Brain microvascular endothelial cell (primary cell): ENCODE measurements around the gene EMP1.

Experiments
- DNase-seq: peaks from one replicate; pipeline ENCODE4 v3.0.0-alpha.2; 2020
- H3K27ac ChIP-seq: fragments of 250-450 bp; sonication (Bioruptor Pico); 2 replicates; pipeline ENCODE4 v1.5.1; 2020; ENCODE audit warnings: mild to moderate bottlenecking, moderate library complexity
- H3K27me3 ChIP-seq: fragments of 250-450 bp; sonication (Bioruptor Pico); replicated peaks from 2 replicates; pipeline ENCODE4 v1.5.1; 2020; ENCODE audit warnings: mild to moderate bottlenecking
- H3K36me3 ChIP-seq: fragments of 250-450 bp; sonication (Bioruptor Pico); replicated peaks from 2 replicates; pipeline ENCODE4 v1.5.1; 2020; ENCODE audit warnings: mild to moderate bottlenecking
- H3K4me3 ChIP-seq: 2 replicates; pipeline ENCODE4 v1.5.1; 2011; ENCODE audit warnings: low read depth, mild to moderate bottlenecking, control low read depth, low read length, moderate library complexity
- in situ Hi-C: cut with HindIII; loops from 2 replicates; pipeline ENCODE4 v1.10.0; 2017; ENCODE audit warnings: low sequenced_read_pairs, low pct_ligation_motif_present
- TF ChIP-seq, protein P1 (sequence below): IDR thresholded peaks from 2 replicates; pipeline ENCODE4 v1.5.1; 2011; ENCODE audit warnings: low read depth, mild to moderate bottlenecking, moderate library complexity, low read length, control low read depth, inconsistent platforms; ENCODE audit errors: missing control alignments

Gene EMP1

DNA sequence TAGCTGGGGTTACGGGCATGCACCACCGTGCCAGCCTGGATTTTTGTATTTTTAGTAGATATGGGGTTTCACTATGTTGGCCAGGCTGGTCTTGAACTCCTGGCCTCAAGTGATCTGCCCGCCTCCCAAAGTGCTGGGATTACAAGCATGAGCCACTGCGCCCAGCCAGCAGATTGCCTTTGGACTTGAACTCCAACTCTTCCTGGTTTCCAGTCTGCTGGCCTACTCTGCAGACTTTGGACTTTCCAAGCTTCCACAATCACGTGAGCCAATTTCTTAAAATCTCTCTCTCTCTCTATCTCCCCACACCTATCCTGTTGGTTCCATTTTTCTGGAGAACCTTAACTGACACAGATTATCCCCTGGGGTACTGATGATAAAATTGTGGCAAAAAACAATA is 55.0 kb downstream of the EMP1 start:
- Histone ChIP-seq H3K27me3 (no peaks in the 10 kb centered on the region), H3K4me3 (no peak overlapping the region), H3K27ac (no peak overlapping the region), H3K36me3 (no peaks in the 10 kb centered on the region)
- no peak for DNase-seq
- in situ Hi-C loops, result no loop called here
- TF ChIP-seq, protein P1, sequence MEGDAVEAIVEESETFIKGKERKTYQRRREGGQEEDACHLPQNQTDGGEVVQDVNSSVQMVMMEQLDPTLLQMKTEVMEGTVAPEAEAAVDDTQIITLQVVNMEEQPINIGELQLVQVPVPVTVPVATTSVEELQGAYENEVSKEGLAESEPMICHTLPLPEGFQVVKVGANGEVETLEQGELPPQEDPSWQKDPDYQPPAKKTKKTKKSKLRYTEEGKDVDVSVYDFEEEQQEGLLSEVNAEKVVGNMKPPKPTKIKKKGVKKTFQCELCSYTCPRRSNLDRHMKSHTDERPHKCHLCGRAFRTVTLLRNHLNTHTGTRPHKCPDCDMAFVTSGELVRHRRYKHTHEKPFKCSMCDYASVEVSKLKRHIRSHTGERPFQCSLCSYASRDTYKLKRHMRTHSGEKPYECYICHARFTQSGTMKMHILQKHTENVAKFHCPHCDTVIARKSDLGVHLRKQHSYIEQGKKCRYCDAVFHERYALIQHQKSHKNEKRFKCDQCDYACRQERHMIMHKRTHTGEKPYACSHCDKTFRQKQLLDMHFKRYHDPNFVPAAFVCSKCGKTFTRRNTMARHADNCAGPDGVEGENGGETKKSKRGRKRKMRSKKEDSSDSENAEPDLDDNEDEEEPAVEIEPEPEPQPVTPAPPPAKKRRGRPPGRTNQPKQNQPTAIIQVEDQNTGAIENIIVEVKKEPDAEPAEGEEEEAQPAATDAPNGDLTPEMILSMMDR, result no peak

DNA sequence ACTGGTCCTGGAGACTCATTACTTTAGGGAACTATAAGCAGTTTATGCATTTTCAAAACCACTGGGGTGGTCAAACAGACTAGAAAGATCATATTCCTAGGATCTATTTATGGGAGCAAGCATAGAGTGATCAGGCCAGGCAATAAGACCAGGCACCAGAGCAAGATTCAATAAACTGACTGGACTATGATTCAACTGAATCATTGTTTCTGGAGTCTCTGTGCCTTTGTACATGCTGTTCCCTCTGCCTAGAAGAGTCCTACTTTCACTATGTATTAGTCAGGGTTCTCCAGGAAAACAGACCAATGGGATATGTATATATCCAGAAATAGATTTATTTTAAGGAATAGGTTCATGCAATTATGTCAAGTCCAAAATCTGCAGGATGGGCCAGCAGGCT is 55.5 kb downstream of the EMP1 start:
- in situ Hi-C loops, result no loop called here
- TF ChIP-seq, protein P1, result no peak
- no peak overlapping the region for H3K27ac ChIP-seq

DNA sequence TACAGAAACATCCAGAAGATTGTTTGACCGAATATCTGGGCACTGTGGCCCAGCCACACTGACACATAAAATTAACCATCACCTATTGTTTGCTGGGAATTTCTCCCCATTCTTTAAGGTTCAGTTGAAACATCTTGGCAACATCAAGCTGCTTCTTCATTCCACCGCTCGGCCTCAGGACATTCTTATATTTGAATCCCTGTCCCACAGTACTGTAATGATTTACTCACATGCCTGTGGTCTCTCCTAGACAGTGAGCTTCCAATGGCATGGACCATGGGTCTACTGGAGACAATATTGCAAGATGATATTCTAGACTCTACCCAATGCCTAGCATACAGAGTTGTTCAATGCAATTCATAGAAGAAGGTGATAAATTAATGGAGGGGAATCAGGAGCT is 56.1 kb downstream of the EMP1 start:
- TF ChIP-seq, protein P1, result no peak
- Histone ChIP-seq H3K4me3 (no peak overlapping the region), H3K36me3 (no peaks in the 10 kb centered on the region), H3K27ac (no peak overlapping the region), H3K27me3 (no peaks in the 10 kb centered on the region)
- DNase-seq, result no peak
- in situ Hi-C loops, result no loop called here

More for the DNA sequence above, 55.5 kb downstream of the EMP1 start:
- Histone ChIP-seq H3K27me3 (no peaks in the 10 kb centered on the region), H3K4me3 (no peak overlapping the region), H3K36me3 (no peaks in the 10 kb centered on the region)
- DNase-seq, result no peak

DNA sequence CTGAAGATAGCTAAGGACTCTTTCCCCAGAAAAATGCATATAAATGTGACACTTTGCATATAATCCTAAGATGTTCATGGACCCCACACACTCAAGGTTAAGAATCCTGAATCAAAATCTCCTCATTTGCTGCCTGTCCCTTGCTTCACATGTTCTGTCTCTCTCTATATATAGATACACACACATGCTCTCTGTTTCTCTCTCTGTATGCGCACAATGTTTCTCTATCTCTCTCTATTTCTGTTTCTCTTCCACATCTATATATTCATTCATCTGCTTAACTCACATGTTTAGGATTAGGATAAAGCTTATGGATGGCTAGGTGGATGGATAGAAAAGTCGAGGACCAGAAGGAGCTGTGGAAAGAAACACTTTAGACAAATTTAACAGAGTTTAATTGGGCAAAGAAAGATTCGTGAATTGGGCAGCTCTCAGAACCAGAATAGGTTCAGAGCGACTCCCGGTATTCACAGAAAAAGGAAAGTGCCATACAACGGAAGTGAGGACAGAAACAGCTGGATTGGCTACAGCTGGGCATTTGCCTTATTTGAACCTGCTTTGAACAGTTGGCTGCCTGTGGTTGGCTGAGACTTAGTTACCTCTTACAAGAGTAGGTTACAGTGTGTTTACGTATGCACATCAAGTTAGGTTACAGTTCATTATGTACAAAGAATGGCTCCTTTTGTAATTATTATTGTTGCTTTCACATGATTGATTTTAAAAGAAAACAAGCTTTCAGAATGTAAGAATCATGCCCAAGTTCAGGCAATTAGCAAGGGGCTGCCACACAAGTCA is 57.6 kb downstream of the EMP1 start:
- TF ChIP-seq, protein P1, result no peak
- Histone ChIP-seq H3K4me3 (no peak overlapping the region), H3K36me3 (no peaks in the 10 kb centered on the region), H3K27ac (no peak overlapping the region), H3K27me3 (no peaks in the 10 kb centered on the region)
- in situ Hi-C loops, result no loop called here
- DNase-seq, result no peak

DNA sequence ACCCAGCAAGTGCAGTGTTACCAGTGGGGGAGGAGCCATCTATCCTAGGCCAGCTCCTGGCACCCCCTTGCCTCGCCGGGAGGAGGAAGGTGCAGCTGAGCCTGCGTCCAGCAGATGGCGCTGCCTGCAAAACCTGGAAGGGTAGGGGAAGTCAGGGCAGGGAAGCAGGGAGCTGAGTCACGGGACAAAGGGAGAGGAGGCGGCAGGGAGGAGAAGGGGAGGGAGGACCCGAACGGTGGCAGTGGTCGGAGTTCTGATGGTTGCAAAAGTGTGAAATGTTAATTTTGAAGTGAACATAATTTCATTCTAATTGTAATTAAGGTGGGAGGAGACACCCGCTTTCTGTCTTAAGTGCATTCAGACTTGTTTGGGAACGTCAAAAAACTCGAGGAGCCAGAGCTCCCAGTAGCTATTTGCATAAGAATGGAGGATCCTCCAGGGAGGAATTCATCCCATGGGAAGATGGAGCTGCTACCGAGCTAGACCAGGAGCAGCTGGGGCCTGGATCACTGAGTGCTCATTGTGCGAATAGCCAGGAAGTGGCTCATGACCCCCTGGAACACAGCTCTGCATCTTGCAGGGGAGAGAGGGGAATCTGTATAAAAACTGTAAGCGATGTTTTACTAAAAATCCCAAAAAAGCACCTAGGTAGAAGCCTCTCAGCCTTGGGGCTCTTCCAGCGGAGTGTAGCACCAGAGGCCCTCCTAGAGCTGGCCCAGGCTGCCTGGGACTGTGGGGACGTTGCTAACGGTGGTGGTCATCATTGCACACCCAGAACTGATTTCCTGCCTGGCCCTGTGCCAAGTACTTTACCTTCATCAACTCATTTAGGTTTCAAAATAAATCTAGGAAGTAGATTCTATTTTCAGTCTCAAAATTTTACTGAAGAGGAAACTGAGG is 59.5 kb downstream of the EMP1 start:
- no peak overlapping the region for H3K27ac ChIP-seq

More for the DNA sequence above, 59.5 kb downstream of the EMP1 start:
- Histone ChIP-seq H3K27me3 (no peaks in the 10 kb centered on the region), H3K36me3 (no peaks in the 10 kb centered on the region), H3K4me3 (peak overlapping the region; percentile 47)
- TF ChIP-seq, protein P1, result peak; percentile 100
- DNase-seq, result peak; percentile 90
- in situ Hi-C loops, result no loop called here
